HepG2 (cell line): ENCODE data around the gene ERCC4. TPM values are rescaled to one million over a fixed set of nuclear protein-coding genes. Genes with fewer than 3 reads are reported as not detected.

ENCODE experiments used
- CBX2 ChIP-seq, 2 experiments: fragments of 200-600 bp in 1 of 2; sonication (generic); formaldehyde crosslinking in 1 of 2; IDR thresholded peaks; 2 replicates each; pipeline versions ENCODE4 v1.7.0 to v1.8.1; 2018 to 2022; ENCODE audit warnings: low read depth in 2 of 2, low read length in 1 of 2, mild to moderate bottlenecking in 1 of 2, missing genetic modification reagents in 1 of 2
- CCDC6 ChIP-seq: sonication (generic); formaldehyde crosslinking; IDR thresholded peaks from 2 replicates; pipeline ENCODE4 v1.8.1; 2022; ENCODE audit warnings: mild to moderate bottlenecking, missing genetic modification reagents, moderate library complexity
- EED ChIP-seq: sonication (generic); formaldehyde crosslinking; IDR thresholded peaks from 2 replicates; pipeline ENCODE4 v1.5.0; 2020; ENCODE audit warnings: mild to moderate bottlenecking, missing genetic modification reagents
- HOXA5 ChIP-seq: sonication (generic); formaldehyde crosslinking; IDR thresholded peaks from 2 replicates; pipeline ENCODE4 v1.4.0; 2020; ENCODE audit warnings: missing genetic modification reagents
- HOXD1 ChIP-seq: sonication (generic); formaldehyde crosslinking; IDR thresholded peaks from 2 replicates; pipeline ENCODE4 v1.5.0; 2020; ENCODE audit warnings: missing genetic modification reagents
- IKZF1 ChIP-seq: fragments of 450-650 bp; IDR thresholded peaks from 2 replicates; pipeline ENCODE4 v1.7.1; 2016
- KLF6 ChIP-seq: IDR thresholded peaks from 2 replicates; pipeline ENCODE4 v1.8.0; 2016; ENCODE audit warnings: missing biosample characterization, missing genetic modification reagents
- MTF2 ChIP-seq: sonication (generic); formaldehyde crosslinking; IDR thresholded peaks from 2 replicates; pipeline ENCODE4 v1.5.0; 2020; ENCODE audit warnings: missing genetic modification reagents, borderline replicate concordance
- RARA ChIP-seq: IDR thresholded peaks from 2 replicates; pipeline ENCODE4 v1.6.1; 2016; ENCODE audit warnings: missing genetic modification reagents, missing compliant biosample characterization
- SALL1 ChIP-seq: sonication (generic); formaldehyde crosslinking; IDR thresholded peaks from 2 replicates; pipeline ENCODE4 v1.8.0; 2022; ENCODE audit warnings: mild to moderate bottlenecking, missing genetic modification reagents
- ZFP90 ChIP-seq: sonication (generic); formaldehyde crosslinking; IDR thresholded peaks from 2 replicates; pipeline ENCODE4 v1.8.0; 2022; ENCODE audit warnings: missing genetic modification reagents, mild to moderate bottlenecking, inconsistent platforms, borderline replicate concordance
- ZFX ChIP-seq: sonication (generic); formaldehyde crosslinking; IDR thresholded peaks from 2 replicates; pipeline ENCODE4 v1.4.0; 2020; ENCODE audit warnings: mild to moderate bottlenecking, low read depth, missing genetic modification reagents, moderate library complexity
- ZNF337 ChIP-seq: sonication (generic); formaldehyde crosslinking; IDR thresholded peaks from 2 replicates; pipeline ENCODE4 v1.5.1; 2020; ENCODE audit warnings: missing genetic modification reagents, low read depth, mild to moderate bottlenecking, borderline replicate concordance
- ZNF7 ChIP-seq: IDR thresholded peaks from 2 replicates; pipeline ENCODE4 v1.6.1; 2016; ENCODE audit warnings: missing biosample characterization, missing genetic modification reagents
- polyA plus RNA-seq, 8 experiments: library from polyadenylated mRNA; depleted of rRNA in 3 of 8; stranded (reverse) in 7 of 8; unstranded in 1 of 8; fragments of >200 nt; fragmentation: Illumina TruSeq in 4 of 8; extraction: Trizol in 4 of 8; gene quantifications; 2 replicates each; pipeline versions ENCODE4 v1.2.1 to v1.2.3, GENCODE V29; 2011 to 2016; ENCODE audit warnings: low read depth in 4 of 8, missing spikeins in 1 of 8, mixed read lengths in 1 of 8; ENCODE audit not compliant: insufficient read depth in 1 of 8
- total RNA-seq, 5 experiments: library from RNA; depleted of rRNA; stranded (reverse); fragments of >200 nt; fragmentation: Illumina TruSeq; extraction: Trizol; gene quantifications; 2 replicates each; pipeline ENCODE4 v1.2.3, GENCODE V29; 2016; ENCODE audit warnings: low read depth in 1 of 5
- TF ChIP-seq, protein P1 (sequence below): sonication (generic); formaldehyde crosslinking; IDR thresholded peaks from 2 replicates; pipeline ENCODE4 v1.4.0; 2020; ENCODE audit warnings: missing genetic modification reagents
- TF ChIP-seq, protein P2 (sequence below): sonication (generic); formaldehyde crosslinking; IDR thresholded peaks from 2 replicates; pipeline ENCODE4 v1.4.0; 2020; ENCODE audit warnings: missing genetic modification reagents, mild to moderate bottlenecking, borderline replicate concordance
- TF ChIP-seq, protein P3 (sequence below), 2 experiments: fragments of 450-650 bp in 1 of 2; sonication (generic) in 1 of 2; formaldehyde crosslinking in 1 of 2; IDR thresholded peaks; 2 replicates each; pipeline versions ENCODE4 v1.6.1 to v1.8.0; 2016 to 2022; ENCODE audit warnings: antibody characterized with exemption in 1 of 2, mild to moderate bottlenecking in 1 of 2, missing genetic modification reagents in 1 of 2

Gene ERCC4
- total and polyA plus RNA-seq, 2 of the 13 experiments (the other 11 are each of a cell fraction or from before 2014, with no cell fraction given), result 5.4 to 15.2 TPM

DNA sequence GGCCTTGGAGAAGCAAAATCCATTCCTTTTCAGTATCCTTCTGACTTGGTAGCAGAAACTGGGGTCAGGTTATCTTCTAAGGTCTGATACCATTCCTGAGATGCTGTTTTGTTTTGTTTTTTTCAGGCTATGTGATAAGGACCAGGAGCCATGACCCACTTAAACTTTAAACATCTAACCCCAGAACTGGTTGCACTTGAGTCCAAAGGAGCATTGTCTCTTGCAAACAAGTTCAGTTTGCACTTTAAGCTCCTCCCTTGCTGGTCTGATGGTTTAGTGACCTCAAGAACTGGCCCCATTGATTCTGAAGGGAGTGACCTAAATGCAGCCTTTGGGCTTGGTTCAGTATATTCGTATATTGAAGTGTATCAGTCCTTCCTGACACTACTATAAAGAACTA, 75.2 kb downstream of the ERCC4 start (continued):
- TF ChIP-seq ZFP90 (CRISPR knock-in tag), result no peak
- TF ChIP-seq, protein P1, sequence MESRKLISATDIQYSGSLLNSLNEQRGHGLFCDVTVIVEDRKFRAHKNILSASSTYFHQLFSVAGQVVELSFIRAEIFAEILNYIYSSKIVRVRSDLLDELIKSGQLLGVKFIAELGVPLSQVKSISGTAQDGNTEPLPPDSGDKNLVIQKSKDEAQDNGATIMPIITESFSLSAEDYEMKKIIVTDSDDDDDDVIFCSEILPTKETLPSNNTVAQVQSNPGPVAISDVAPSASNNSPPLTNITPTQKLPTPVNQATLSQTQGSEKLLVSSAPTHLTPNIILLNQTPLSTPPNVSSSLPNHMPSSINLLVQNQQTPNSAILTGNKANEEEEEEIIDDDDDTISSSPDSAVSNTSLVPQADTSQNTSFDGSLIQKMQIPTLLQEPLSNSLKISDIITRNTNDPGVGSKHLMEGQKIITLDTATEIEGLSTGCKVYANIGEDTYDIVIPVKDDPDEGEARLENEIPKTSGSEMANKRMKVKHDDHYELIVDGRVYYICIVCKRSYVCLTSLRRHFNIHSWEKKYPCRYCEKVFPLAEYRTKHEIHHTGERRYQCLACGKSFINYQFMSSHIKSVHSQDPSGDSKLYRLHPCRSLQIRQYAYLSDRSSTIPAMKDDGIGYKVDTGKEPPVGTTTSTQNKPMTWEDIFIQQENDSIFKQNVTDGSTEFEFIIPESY (CRISPR knock-in tag), result no peak
- no peak for TF ChIP-seq HOXD1 (CRISPR knock-in tag)
- no peak for TF ChIP-seq EED (CRISPR knock-in tag)
- TF ChIP-seq RARA, result peak; percentile 87
- no peak for TF ChIP-seq ZNF337 (CRISPR knock-in tag)
- TF ChIP-seq ZFX, result no peak
- TF ChIP-seq ZNF7 (CRISPR knock-in tag), result no peak
- no peak for TF ChIP-seq CCDC6 (CRISPR knock-in tag)
- TF ChIP-seq CBX2 (IDR thresholded peaks at IDR 0.05; ENCODE audit: low read depth, low read length), result no peak
- no peak for TF ChIP-seq CBX2 (CRISPR knock-in tag; IDR thresholded peaks at IDR 0.05; ENCODE audit: low read depth)
- TF ChIP-seq KLF6 (CRISPR knock-in tag), result no peak
- TF ChIP-seq SALL1, result peak; percentile 46; the same call in 1 of the 2 replicates
- no peak for TF ChIP-seq MTF2
- TF ChIP-seq, protein P2, sequence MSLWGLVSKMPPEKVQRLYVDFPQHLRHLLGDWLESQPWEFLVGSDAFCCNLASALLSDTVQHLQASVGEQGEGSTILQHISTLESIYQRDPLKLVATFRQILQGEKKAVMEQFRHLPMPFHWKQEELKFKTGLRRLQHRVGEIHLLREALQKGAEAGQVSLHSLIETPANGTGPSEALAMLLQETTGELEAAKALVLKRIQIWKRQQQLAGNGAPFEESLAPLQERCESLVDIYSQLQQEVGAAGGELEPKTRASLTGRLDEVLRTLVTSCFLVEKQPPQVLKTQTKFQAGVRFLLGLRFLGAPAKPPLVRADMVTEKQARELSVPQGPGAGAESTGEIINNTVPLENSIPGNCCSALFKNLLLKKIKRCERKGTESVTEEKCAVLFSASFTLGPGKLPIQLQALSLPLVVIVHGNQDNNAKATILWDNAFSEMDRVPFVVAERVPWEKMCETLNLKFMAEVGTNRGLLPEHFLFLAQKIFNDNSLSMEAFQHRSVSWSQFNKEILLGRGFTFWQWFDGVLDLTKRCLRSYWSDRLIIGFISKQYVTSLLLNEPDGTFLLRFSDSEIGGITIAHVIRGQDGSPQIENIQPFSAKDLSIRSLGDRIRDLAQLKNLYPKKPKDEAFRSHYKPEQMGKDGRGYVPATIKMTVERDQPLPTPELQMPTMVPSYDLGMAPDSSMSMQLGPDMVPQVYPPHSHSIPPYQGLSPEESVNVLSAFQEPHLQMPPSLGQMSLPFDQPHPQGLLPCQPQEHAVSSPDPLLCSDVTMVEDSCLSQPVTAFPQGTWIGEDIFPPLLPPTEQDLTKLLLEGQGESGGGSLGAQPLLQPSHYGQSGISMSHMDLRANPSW (CRISPR knock-in tag), result no peak
- TF ChIP-seq, protein P3, sequence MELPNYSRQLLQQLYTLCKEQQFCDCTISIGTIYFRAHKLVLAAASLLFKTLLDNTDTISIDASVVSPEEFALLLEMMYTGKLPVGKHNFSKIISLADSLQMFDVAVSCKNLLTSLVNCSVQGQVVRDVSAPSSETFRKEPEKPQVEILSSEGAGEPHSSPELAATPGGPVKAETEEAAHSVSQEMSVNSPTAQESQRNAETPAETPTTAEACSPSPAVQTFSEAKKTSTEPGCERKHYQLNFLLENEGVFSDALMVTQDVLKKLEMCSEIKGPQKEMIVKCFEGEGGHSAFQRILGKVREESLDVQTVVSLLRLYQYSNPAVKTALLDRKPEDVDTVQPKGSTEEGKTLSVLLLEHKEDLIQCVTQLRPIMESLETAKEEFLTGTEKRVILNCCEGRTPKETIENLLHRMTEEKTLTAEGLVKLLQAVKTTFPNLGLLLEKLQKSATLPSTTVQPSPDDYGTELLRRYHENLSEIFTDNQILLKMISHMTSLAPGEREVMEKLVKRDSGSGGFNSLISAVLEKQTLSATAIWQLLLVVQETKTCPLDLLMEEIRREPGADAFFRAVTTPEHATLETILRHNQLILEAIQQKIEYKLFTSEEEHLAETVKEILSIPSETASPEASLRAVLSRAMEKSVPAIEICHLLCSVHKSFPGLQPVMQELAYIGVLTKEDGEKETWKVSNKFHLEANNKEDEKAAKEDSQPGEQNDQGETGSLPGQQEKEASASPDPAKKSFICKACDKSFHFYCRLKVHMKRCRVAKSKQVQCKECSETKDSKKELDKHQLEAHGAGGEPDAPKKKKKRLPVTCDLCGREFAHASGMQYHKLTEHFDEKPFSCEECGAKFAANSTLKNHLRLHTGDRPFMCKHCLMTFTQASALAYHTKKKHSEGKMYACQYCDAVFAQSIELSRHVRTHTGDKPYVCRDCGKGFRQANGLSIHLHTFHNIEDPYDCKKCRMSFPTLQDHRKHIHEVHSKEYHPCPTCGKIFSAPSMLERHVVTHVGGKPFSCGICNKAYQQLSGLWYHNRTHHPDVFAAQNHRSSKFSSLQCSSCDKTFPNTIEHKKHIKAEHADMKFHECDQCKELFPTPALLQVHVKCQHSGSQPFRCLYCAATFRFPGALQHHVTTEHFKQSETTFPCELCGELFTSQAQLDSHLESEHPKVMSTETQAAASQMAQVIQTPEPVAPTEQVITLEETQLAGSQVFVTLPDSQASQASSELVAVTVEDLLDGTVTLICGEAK (IDR thresholded peaks at IDR 0.05), result no peak
- TF ChIP-seq, protein P3 (CRISPR knock-in tag; IDR thresholded peaks at IDR 0.05), result no peak; the same call in 1 of the 2 replicates
- TF ChIP-seq HOXA5 (CRISPR knock-in tag), result no peak
- TF ChIP-seq IKZF1, result no peak
